IMR-90 (cell line): ENCODE measurements around the gene CTF1.

Experiments
- CEBPB ChIP-seq: IDR thresholded peaks from 2 replicates; pipeline ENCODE4 v1.6.1; 2012; ENCODE audit warnings: low read depth, low read length, improper control_type of control experiment
- POLR2A ChIP-seq: IDR thresholded peaks from 2 replicates; pipeline ENCODE4 v1.6.1; 2012; ENCODE audit warnings: mild to moderate bottlenecking, low read depth, low read length
- TF ChIP-seq, protein P1 (sequence below): conservative IDR thresholded peaks from 2 replicates; pipeline ENCODE4 v1.5.1; 2012; ENCODE audit warnings: mild to moderate bottlenecking, low read depth, low read length, improper control_type of control experiment
- TF ChIP-seq, protein P2 (sequence below): fragments of 150-350 bp; IDR thresholded peaks from 2 replicates; pipeline ENCODE4 v1.6.1; 2016; ENCODE audit warnings: low read depth, mild to moderate bottlenecking, low read length, moderate library complexity, borderline replicate concordance

DNA sequence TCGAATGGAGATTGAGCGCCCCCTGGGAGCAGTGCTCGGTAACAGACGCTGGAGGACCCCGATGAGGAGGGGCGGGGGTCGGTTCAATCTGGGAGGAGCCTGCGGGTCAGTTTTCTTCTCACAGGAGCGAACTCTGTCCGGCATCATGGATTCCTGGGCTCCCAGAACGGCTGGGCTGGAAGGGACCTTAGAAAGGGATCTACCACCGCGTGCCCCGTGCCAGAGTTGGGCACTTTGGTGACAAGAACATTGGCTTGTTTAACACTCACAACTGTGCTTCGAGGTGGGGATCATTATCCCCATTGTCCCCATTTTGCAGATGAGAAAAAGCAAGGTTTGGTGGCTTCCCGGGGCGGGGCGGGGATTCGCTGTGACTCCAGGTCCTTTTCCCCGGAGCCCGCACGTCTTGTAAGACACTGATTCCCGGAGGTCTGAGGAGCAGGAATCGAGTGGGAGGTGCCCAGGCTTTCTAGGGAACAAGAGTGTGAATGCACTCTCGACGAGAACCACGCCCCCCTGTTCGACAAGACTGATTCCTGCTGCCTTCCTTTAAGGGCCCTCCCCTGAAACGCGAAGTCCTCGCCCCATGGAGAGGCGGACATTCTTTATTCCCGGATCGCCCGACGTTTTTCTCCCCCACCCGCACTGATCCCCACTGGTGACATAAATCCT lies 25.5 kb downstream of the CTF1 start:
- TF ChIP-seq, protein P1, sequence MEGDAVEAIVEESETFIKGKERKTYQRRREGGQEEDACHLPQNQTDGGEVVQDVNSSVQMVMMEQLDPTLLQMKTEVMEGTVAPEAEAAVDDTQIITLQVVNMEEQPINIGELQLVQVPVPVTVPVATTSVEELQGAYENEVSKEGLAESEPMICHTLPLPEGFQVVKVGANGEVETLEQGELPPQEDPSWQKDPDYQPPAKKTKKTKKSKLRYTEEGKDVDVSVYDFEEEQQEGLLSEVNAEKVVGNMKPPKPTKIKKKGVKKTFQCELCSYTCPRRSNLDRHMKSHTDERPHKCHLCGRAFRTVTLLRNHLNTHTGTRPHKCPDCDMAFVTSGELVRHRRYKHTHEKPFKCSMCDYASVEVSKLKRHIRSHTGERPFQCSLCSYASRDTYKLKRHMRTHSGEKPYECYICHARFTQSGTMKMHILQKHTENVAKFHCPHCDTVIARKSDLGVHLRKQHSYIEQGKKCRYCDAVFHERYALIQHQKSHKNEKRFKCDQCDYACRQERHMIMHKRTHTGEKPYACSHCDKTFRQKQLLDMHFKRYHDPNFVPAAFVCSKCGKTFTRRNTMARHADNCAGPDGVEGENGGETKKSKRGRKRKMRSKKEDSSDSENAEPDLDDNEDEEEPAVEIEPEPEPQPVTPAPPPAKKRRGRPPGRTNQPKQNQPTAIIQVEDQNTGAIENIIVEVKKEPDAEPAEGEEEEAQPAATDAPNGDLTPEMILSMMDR: peak; percentile 89
- no peak for TF ChIP-seq CEBPB
- TF ChIP-seq, protein P2, sequence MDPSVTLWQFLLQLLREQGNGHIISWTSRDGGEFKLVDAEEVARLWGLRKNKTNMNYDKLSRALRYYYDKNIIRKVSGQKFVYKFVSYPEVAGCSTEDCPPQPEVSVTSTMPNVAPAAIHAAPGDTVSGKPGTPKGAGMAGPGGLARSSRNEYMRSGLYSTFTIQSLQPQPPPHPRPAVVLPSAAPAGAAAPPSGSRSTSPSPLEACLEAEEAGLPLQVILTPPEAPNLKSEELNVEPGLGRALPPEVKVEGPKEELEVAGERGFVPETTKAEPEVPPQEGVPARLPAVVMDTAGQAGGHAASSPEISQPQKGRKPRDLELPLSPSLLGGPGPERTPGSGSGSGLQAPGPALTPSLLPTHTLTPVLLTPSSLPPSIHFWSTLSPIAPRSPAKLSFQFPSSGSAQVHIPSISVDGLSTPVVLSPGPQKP: no peak
- TF ChIP-seq POLR2A: no peak
